ENCODE results near the gene DGKZ.

DGKZ gene

GRCh38 chr11:46383974-46384701 lies 36.9 kb downstream of the DGKZ start:
- no peak for DNase-seq (ENCODE audit: low read depth)
- H3K4me3 ChIP-seq (replicated peaks; ENCODE audit: low read depth, low read length): no peak overlapping the region
- TF ChIP-seq CTCF (IDR thresholded peaks at IDR 0.05; ENCODE audit: low read length, missing control alignments): no peak

GRCh38 chr11:46385169-46386004 lies 38.1 kb downstream of the DGKZ start:
- no peak for DNase-seq (ENCODE audit: low read depth)
- no peak for TF ChIP-seq CTCF (IDR thresholded peaks at IDR 0.05; ENCODE audit: low read length, missing control alignments)
- no peak overlapping the region for H3K4me3 ChIP-seq (replicated peaks; ENCODE audit: low read depth, low read length)

GRCh38 chr11:46386005-46386578 lies 38.8 kb downstream of the DGKZ start:
- no peak overlapping the region for H3K4me3 ChIP-seq (replicated peaks; ENCODE audit: low read depth, low read length)
- TF ChIP-seq CTCF (IDR thresholded peaks at IDR 0.05; ENCODE audit: low read length, missing control alignments): no peak
- DNase-seq (ENCODE audit: low read depth): no peak

- TF ChIP-seq CTCF (IDR thresholded peaks at IDR 0.05; ENCODE audit: low read length, missing control alignments): no peak
- no peak overlapping the region for H3K4me3 ChIP-seq (replicated peaks; ENCODE audit: low read depth, low read length)
- DNase-seq (ENCODE audit: low read depth): no peak
These were observed 39.4 kb downstream of the DGKZ start for GRCh38 chr11:46386674-46387073.

- H3K4me3 ChIP-seq (replicated peaks; ENCODE audit: low read depth, low read length): no peak overlapping the region
- no peak for TF ChIP-seq CTCF (IDR thresholded peaks at IDR 0.05; ENCODE audit: low read length, missing control alignments)
- no peak for DNase-seq (ENCODE audit: low read depth)
These were observed 40.2 kb downstream of the DGKZ start for GRCh38 chr11:46387456-46387855.

- no peak overlapping the region for H3K4me3 ChIP-seq (replicated peaks; ENCODE audit: low read depth, low read length)
- TF ChIP-seq CTCF (IDR thresholded peaks at IDR 0.05; ENCODE audit: low read length, missing control alignments): no peak
- DNase-seq (ENCODE audit: low read depth): no peak
These were observed 40.8 kb downstream of the DGKZ start for GRCh38 chr11:46387919-46388618.

All from fibroblast of pulmonary artery (primary cell).